Cerebellar nuclear complex (tissue), 1 donor: ENCODE measurements around the gene CHRND.
A peak's percentile ranks its signal among the peaks of the same experiment; 100 is the strongest.

ENCODE experiments used
- DNase-seq, 2 experiments: peaks; one replicate each; lab custom pipeline; 2025; lab: John Stamatoyannopoulos, UW

Gene CHRND

GRCh38 chr2:232488097-232488711 is 37.8 kb upstream of the CHRND start:
- no peak for DNase-seq

DNA sequence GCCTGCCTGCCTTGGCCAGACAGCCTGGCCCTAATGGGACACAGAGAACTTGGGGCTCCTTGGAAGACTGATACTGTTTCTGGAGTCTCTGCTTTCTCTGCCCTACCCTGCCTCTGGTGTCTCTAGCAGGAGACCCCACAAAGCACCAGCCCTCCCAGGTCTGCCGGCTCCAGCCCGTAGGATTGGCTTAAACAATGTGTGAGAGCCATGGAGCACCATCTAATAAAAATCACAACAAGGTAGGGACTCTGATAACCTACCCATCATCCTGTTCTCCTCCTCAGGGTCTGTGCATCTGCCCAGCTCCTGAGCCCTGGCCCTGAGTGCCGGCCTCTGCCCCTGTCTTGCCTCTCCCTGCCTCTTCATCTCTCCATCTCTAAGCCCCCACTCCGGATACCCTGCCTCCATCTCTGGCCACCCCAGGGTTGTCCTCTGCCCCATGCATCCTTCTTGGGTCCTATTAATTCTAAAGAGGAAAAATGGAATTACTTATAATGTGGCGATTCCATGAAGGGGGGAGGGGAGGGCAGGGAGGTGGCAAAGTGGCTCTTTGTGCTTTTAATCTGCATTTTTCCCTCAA is 37.1 kb upstream of the CHRND start:
- DNase-seq, result no peak

- no peak for DNase-seq
Observed at GRCh38 chr2:232489516-232490220, 36.3 kb upstream of the CHRND start.

- DNase-seq, result no peak
Observed at GRCh38 chr2:232490221-232491138, 35.5 kb upstream of the CHRND start.

DNA sequence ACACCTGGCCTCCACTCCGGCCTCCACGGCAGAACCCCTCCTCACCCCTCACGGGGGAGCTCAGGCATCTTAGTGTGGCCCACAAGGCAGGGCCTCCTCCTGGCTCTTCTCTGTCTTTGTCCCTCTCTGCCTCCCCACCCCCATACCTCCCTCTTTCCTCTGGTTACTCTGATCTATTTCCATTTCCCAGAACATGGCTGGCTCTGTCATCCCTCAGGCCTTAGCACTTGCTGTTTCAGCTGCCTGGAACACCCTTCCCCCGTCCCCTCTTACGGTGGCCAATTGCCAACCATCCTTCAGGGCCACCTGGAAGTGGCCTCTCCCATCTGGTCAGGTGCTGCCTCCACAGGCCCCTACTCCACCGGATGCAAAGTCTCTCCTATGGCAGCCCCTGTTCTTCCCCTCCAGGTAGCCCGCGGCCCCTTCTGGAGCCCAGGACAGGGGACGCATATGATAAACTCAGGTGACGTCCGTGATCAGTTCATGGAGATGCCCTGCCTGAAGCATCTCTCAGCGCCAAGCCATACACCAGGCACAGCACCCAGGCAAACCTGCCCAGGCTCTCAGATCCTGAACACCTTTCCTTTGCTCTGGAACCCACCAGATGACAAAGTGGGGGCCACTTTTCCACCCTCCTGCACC is 34.7 kb upstream of the CHRND start:
- DNase-seq, result no peak

DNA sequence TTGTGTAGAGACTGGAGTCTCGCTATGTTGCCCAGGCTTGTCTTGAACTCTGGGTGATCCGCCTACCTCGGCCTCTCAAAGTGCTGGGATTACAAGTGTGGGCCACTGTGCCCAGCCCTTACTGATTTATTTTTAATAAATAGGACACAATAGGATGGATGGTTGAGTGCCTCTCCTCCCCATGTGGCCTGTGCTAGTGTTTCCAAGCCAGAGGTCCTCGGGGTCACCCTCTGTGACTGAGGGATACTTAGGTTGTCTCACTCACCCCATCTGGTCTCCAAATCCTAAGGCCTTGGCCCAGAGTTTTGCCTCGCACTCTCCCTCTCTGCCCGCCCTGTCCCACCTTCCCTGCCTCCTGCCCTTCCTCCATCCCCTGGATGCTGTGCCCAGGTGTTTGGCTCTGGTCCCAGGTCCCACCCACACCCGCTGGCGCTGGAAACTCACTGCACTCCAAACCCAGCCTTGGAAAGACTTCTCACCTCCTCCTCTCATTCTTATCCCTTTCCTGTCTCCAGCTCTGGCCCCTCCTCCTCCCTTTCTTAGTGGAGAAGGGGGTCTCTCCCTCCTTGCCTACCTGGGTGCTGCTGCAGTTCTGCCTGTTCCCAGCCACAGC is 33.6 kb upstream of the CHRND start:
- no peak for DNase-seq

DNA sequence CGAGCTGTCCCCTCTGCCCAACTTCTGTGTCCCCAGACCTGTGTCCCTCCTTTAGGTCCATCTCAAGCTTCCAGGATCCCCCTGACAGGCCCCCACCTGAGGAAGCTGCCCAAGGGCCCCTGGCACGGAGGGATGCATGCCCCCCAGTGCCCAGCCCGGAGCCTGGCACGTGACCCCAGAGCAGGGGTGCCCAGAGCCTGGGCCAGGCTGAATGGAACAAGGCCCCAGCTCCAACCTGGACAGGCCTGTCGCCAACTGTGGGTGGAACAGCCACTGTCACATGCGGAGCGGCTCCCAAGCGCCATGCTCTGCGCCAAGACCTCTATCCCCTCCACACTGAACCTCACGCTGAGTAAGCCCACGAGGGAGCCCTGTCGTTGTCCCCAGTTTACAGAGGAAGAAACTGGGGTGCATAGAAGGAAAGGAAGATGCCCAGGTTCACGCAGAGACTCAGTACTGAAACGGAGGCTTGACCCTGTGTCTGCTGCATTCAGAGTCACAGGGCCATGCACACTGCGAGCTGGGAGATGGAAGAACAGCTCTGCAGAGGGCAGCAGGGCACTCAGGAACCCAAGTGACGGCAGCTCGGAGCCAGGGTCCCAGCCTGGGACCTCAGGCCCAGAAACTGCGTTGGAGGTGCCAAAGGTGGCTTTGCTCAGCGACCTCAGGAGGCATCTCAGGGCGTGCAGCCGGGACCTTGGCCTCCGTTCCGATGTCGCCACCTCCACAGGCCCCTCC is 32.8 kb upstream of the CHRND start:
- DNase-seq, result no peak

GRCh38 chr2:232493701-232494474 is 32.1 kb upstream of the CHRND start:
- no peak for DNase-seq

DNA sequence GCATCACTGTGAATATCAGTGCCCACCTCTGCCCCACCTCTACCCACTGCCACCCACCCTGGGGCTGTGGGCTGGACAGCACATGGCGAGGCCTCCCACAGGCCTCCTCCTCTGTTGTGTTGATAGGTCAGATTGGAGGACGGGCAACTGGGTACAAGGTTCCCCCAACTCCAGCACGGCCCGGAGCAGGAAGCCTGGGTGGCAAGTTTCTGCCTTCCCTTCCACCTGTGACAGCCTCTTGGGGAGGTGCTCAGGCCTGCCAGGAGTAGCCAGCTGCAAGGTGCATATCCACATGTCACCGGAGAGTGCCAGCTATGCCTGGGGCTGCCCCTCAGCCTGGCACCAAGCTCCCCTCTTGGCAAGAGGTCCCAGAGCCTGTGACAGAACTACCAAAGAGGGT is 31.4 kb upstream of the CHRND start:
- DNase-seq, result no peak

DNA sequence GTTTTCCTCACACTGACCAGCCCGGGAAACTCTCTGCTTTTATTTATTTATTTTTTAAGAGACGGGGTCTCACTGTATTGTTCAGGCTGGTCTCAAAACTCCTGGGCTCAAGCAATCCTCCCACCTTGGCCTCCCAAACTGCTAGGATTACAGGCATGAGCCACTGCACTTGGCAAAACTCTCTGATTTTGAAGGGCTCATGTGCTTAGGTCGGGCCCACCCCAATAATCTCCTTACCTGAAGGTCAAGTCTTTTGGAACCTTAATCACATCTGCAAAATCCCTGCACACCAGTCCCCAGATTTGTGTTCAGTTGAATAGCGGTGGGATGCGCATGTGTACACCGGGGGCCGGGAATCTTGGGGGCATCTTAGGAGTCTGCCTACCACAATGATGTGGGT is 30.7 kb upstream of the CHRND start:
- DNase-seq, result no peak

GRCh38 chr2:232496501-232497270 is 29.3 kb upstream of the CHRND start:
- no peak for DNase-seq

DNA sequence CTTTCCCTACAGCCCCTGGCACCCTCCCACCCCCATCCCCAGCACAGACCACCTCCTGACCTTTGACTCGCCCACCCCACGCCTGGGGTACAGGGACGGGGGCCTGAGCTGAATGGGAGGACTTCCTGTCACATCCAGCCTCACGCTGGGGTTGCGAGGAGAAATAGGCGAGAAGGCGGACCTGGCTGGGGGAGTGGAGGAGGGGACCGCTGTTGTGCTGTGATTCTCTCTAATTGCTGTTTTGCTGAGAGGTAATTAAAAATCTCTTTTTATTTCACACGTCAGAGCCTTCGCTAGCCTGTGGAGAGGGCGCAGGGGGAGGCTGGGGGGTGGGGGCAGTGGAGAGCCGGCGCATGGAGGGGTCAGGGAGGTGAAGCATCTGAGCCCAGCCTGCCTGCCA is 28.6 kb upstream of the CHRND start:
- DNase-seq, result no peak

DNA sequence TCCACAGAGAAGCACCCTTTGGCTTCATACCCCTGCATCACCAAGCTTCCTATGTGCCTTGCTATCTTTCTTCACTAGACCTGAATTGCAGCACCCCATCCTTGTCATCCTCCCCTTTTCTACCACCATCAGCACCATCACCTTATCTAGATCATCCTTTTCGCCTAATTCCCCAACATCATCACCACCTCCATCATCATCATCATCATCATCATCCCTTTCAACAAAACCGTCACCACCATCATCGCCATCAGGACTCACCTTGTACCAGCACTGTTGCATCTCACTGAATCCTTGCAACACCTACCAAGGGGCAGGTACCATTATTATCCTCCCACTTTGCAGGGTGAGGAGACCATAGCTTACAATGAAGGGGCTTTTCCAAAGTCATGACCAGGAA is 27.5 kb upstream of the CHRND start:
- DNase-seq, result no peak

DNA sequence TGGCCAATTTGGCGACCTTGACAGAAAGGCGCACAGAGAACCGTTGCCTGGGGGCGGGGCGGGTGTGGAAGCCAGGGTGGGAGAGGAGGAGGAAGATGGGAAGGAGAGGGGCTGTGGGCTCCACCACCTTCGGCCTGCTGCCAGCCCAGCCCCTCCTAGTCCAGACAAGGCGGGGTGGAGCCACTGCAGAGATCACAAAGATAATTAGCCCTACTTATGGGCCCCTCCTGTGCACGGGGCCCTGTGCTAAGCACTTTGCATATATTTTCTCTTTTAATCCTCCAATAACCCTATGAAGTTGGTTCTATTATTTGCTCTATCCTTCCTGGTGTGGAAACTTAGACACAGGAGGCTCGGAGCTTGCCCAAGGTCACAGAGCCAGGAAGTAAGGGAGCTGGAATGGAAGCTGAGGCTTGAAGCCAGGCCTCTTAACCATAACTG is 24.6 kb upstream of the CHRND start:
- DNase-seq, result no peak

DNA sequence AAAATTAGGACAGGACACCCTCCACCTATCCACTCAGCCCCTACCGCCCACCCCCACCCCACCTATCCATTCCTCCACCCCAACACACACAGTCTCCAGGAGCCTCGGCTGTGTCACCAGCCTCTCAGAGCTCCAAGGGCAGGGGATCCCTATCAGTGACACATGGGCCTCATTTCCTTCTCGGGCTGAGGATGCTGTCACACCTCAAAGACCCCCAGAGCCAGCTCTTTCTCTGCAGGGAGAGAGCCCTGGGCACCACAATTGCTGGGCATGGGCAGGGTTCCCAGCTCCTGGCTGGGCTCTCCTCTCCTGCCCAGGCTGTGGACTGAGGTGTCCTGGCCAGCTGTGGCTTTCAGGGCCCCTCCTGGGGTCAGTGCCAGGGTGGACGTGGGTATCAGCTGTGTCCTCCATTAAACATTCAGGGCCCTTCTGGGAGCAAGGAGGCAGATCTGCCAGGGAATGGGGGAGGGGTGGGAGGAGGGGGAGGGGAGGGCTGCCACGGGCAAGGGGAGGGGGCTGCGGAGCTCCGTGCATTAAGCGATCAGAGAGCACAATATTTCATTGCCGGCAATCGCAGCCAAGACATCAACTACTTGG is 24.1 kb upstream of the CHRND start:
- DNase-seq, result no peak

GRCh38 chr2:232502511-232502910 is 23.4 kb upstream of the CHRND start:
- DNase-seq, result no peak

DNA sequence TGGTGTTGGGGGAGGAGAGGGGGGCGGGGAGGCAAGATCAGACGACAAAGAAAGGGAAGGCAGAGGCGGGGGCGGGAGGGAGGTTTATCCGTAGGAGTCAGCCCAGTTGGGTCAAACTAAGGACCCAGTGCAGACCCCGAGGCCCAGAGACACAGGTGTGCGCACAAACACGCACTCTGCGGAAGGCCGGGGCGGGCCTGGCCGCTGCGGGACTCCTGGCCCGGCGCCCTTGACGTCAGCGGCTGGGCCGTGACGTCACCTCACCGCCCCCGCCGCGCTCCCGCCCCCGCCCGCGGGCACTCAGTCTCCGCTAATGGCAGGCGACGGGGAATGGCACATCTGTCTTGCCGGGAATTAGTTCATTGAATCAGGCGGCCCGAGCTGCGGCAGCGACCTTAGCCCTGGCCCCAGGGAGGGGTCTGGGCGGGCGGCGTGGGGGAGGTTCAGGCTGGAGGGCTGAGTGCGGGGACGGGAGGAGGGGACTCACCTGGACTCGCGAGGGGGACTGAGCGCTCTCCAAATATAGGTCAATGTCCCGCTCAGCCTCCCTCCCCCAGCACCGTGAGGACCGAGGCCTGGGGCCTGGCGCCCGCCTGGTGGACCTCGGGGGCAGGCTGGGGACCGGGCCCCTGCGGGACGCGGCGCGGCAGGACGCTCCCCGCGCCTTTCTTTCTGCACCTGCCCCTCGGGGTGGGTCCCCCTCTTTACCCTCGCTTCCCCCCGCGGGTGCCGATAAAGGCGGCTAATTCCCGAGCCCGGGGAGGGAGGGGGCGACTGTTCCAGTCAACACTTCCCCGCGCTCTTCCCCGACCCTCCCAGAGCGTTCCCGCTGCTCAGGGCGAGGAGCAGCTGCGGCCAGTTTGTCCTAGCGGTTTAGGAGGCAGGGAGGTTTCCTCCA is 22.8 kb upstream of the CHRND start:
- DNase-seq, result peak in 1 of 2 experiments; percentile 2
